ENCODE measurements around the gene FBP1.

Gene FBP1

GRCh38 chr9:94655739-94656138, 16.4 kb upstream of the FBP1 start:
- no peak for DNase-seq

GRCh38 chr9:94654165-94654894, 15.0 kb upstream of the FBP1 start:
- DNase-seq = no peak

DNA sequence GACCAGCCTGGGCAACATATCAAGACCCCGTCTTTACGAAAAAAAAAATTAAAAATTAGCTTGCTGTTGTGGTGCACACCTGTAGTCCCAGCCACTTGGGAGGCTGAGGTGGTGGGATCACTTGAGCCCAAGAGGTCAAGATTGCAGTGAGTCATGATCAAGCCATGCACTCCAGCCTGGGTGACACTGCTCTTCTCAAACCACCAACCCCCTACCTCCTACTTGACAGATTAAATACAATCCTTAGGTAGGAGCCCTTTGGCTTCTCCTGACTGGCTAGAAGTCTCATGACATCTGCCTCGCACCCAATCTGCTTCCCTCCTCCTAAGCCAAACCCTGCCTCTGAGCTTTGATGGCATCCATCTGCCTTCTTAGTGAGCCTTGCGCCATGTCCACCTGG, 11.6 kb upstream of the FBP1 start:
- no peak for DNase-seq

DNA sequence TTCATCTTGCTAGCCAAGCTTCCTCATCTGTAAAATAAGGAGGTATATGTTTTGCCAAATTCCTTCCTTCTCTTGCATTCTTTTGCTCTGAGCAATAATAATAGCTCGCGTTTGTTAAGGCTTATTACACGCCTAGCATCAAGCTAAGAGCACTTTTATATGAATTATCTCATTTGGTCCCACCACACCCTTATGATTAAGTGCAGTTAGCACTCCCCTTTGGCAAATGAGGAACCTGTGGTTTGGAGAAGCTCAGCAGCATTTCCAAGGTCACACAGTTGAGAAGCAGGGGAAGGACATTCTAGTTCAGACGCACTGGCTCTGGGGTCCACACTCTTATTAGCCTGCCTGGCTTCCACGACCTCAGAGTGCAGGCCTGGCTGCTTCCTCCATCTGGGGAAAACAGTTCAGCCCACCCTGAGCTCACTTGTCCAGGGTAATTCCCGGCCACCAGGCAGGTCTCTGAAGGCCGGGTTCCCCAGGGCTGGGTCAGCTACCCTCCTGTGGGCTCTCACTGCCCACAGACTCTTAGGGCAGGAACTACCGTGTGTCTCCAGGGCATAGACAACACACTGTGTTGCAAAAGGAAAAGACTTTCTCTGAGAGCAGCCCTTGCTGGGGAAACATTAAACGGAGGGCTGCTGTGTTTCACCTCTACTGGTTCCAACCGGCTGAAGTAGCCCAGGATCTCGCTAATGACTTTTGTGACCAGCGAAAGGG, 9.9 kb upstream of the FBP1 start:
- DNase-seq = no peak

DNA sequence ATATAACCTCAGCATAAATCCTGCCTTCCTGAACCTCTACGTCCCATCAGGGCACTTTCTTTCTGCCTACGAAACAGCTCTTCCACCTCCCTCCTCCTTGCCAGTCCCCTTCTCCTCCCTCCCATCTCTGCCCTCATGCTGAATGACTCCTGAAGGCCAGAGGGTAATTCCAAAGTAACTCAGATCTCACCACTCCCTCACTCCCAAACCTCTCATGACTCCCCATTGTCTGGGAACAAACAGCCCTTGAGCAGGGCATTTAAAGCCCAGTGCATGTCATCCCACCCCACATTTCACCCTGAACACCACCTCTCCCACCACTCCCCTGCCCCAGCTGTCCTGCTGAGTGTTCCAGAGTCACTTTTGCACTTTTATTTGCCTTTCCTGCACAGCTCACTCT, 8.9 kb upstream of the FBP1 start:
- DNase-seq = no peak

GRCh38 chr9:94645901-94646300, 6.6 kb upstream of the FBP1 start:
- no peak for DNase-seq

DNA sequence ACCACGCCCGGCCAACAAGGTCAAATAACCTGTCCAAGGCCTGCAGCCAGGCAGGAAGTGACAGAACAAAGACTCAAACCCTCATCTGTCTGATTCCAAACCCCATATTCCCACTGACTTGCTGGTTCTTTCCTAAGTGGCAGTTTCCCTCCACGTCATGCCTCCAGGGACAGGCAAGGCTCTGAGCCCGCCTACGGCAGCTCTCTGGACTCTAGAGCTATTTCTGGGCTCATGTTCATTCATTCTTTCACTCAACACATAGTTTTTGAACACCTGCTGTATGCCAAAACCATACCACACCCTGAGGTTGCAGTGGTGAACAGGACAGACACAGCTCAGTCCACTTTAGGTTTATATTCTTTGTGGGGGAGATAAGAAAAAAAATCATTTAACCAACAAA, 5.2 kb upstream of the FBP1 start:
- no peak for DNase-seq

DNA sequence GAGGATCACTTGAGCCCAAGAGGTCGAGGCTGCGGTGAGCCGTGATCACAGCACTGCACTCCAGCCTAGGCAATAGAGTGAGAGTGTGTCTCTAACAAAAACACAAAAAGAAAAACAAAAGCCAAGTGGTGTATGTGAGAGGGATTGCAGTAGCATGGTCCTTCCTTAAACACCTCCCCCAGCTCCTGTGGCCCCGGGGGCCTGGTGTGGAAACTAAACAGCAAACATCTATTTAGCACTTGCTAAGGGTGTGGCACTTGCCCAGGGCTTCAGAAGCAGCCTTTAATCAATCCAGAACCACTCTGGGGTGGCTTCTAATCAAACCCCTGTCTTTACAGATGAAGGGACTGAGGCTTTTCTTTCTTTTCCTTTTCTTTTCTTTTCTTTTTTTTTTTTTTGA, 4.4 kb upstream of the FBP1 start:
- DNase-seq = no peak

DNA sequence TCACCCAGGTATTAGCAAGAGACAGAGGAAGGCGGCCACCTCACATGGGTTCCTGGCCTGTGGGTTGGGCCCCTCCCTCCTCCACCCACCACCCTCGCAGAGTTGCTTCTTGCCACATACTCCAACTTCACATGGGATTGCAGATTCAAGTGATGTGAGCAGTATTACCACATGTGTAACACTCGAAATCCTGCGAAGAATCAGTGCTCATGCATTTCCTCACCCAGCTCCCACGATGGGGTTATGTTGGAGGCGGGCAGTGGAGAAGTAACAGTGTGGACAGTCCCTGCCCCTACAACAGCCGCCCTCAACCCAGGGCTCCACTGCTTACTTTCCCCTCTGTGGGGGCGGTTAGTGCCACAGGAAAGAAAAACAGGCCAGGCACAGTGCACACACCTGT, 3.9 kb upstream of the FBP1 start:
- no peak for DNase-seq

DNA sequence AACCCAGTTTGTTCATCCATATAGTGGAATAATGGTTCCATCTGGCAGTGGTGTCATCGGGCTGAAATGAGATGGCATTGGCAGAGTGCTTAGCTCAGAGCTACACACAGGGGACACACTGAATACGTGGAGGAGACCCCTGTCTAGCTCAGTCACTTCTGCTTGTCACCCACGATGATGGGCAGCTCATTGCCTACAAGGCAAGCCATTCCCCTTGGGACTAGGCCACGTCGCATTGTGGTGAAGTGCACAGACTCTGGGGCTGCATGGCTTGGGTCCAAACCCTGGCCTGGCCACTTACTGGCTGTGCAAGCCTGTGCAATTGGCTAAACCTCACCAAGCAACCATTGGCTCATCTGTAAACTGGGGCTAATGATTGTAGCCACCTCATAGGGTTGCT, 3.2 kb upstream of the FBP1 start:
- no peak for DNase-seq

- no peak for DNase-seq
Measured at GRCh38 chr9:94639999-94640376, 670 bp upstream of the FBP1 start.

DNA sequence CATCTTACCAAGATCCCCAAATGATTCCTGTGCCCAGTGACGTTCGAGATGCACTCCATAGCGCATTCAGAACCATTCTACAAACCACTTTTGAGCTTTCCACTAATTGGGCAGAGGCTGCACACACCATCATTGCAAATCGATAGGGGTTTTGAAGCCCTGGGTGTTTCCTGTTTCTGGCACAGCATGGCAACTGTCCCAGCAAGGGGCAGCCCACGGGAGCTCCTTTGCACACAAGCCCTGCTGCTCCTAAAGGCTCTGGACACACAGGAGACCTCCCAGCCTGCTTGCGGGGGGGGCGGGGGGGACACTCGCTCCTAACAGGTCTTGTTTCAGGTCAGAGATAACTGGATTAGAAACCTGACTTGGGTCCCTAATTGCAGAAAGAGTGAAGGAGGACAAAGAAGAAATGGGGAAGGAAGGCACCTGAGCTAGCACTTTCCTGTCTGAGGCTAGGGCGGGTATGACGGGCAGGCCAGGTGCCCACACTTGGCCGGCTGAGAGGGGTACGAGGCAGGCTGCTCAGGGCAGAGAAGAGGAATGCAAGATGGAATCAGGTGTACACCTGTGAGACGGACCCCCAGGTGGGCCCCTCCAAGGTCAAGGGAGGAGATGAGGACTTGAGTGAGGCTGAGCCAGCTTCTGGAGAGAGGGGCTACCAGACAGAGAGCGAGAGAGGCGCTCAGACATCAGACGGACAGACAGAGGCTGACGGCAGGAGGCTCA, 820 bp downstream of the FBP1 start:
- DNase-seq = no peak

GRCh38 chr9:94632737-94633136, 6.6 kb downstream of the FBP1 start:
- no peak for DNase-seq

DNA sequence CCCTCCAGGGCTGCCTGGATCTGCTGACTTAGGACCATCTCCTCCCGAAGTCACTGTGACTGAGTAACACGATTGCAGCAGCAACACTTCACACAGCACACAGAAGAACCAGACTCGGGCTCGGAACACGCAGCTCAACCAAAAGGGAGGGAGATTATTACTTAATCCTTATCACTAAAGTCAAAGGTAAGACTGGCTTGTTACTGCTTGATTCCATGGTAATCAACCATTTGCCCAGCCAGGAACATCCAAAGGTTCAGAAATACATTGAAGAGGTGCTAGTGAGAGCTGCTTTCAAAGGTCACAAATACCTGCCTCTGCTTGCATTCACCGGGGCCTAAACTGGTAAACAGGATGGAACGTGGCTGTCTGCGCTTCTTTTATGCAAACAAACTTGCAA, 7.7 kb downstream of the FBP1 start:
- no peak for DNase-seq

GRCh38 chr9:94630833-94631232, 8.5 kb downstream of the FBP1 start:
- no peak for DNase-seq

DNA sequence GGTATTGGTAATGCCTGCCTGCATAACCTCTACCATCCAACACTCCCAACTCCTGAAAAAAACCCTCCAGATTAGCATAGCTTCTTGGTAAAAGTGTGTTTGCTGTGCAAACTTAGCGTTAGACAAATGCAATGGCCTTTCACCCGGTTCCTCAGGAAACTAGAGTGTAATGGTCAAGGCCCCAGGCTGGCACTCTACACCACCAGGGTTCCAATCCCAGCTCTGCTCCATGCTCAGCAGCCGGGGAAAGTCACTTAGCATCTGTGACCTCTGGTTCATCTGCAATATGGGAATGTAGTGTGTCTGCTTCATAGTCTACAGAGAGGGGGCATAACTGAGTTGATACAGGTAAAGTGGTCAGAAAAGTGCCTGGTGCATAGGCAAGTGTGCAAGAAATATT, 9.0 kb downstream of the FBP1 start:
- DNase-seq = no peak

GRCh38 chr9:94627287-94627686, 12.0 kb downstream of the FBP1 start:
- no peak for DNase-seq

DNA sequence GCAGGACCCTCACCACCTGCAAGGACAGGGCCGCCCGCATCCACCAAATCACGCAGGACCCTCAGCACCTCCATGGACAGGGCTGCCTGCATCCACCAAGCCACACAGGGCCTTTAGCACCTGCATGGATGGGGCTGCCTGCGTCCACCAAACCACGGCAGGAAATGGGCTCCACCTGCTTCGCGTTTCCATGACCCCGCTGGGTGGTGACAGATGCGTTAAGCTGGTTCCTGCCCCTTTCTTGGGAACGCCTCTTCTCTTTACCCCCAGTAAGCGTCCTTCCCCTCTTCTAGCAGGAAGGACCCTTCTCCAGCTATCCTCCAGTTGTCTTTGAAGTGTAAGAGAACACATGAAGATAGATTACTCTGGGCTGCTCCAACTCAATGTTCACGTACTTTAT, 13.5 kb downstream of the FBP1 start:
- no peak for DNase-seq

DNA sequence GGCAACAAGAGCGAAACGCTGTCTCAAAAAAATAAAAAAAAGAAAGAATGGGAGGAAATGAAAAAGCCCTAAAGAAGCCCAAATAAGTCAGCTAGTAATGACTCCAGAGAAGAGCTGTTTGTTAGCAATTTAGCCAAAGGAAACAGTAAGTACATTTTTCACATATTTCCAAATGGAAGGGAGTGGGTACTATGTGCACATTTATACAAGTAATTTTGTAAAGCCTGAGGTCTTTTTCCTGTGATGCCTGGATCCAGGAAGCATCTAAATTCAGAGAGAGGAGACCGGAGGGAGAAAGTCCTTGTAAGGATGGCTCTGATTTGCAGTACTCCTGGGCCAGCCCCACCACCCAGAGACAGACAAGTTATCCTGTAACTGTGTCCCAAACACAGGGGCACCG, 14.7 kb downstream of the FBP1 start:
- DNase-seq = no peak

DNA sequence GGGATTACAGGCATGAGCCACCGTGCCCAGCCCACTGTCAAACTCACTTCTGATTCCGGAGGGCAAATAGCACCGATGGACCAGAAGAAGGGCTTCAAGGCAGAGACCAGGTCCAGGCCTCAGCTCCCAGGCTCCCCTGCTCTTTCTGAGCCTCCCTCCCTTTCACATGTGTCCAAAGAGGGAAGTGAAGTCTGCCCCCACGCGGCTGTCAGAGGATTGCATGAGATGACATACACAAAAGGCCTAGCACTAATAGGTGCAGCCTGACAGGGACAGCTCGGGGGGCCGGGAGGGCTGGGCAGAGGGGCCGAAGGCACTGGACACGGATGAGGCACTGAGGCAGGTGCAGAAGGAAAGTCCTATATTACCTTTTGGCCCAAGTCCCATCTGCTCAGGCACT, 16.1 kb downstream of the FBP1 start:
- DNase-seq = no peak

- no peak for DNase-seq
Measured at GRCh38 chr9:94622087-94622800, 17.1 kb downstream of the FBP1 start.

- DNase-seq = no peak
Measured at GRCh38 chr9:94619026-94619425, 20.3 kb downstream of the FBP1 start.

DNA sequence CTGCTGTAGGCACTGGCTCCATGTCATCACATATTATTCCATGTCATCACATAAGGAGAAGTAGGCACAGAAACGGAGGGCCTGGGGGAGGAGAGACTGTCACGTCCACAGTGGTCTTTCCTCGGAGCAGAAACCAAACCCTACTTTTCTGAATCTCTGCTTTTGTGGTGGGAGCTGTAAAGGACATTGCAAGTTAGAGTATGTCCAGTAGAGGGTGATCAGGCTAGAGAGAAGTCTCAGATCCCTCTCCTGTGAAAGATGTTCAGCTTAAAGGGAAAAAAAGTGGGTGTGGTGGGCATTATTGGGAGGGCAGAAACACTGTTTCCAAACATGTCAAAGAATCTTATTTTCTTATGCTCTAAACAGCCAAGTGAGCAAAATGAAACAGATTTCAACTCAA, 26.3 kb downstream of the FBP1 start:
- DNase-seq = no peak

- no peak for DNase-seq
Measured at GRCh38 chr9:94612071-94612470, 27.2 kb downstream of the FBP1 start.

All from NCI-H526 treated with DMSO at 0.1 percent for 48 hours (cell line).